IMR-90 (cell line): ENCODE results near the gene PYCARD. TPM values are rescaled to one million over a fixed set of nuclear protein-coding genes. Genes with fewer than 3 reads are reported as not detected.

Experiments
- ATAC-seq: fragments of 200-7000 bp; cut with Tn5 transposase; 2 replicates; pipeline ENCODE4 v1.9.1; 2020; ENCODE audit warnings: low read depth, mild to moderate bottlenecking, moderate library complexity
- BruUV-seq: library from RNA; stranded (reverse); fragments of 400-500 nt; replicated peaks from 2 replicates; lab custom pipeline; 2021; lab: Mats Ljungman, UMichigan
- CTCF ChIA-PET: fragments of 300-600 bp; formaldehyde crosslinking; extraction: SDS; loops from one replicate; lab custom pipeline; 2021; ENCODE audit warnings: antibody characterized with exemption; lab: Yijun Ruan, JAX
- POLR2A ChIA-PET: fragments of 300-600 bp; sonication (Branson Sonifier 250); formaldehyde crosslinking; loops from one replicate; lab custom pipeline; 2022; ENCODE audit warnings: antibody characterized with exemption; ENCODE audit not compliant: unreplicated experiment; lab: Charles Lee
- DNase-seq: peaks from one replicate; pipeline ENCODE4 v3.0.0; 2013
- H2AFZ ChIP-seq: replicated peaks from 2 replicates; pipeline ENCODE3; 2013; ENCODE audit warnings: low read length, mild to moderate bottlenecking; ENCODE audit not compliant: poor library complexity
- H2AK5ac ChIP-seq: 2 replicates; pipeline ENCODE4 v1.6.1; 2013; ENCODE audit warnings: low read depth, low read length, inconsistent platforms
- H2AK9ac ChIP-seq: replicated peaks from 2 replicates; pipeline ENCODE3; 2013; ENCODE audit warnings: mild to moderate bottlenecking, low read depth, low read length, moderate library complexity; ENCODE audit not compliant: poor library complexity
- H2BK120ac ChIP-seq: 2 replicates; pipeline ENCODE4 v1.6.1; 2013; ENCODE audit warnings: low read depth, low read length, inconsistent platforms
- H2BK15ac ChIP-seq: 3 replicates; pipeline ENCODE4 v1.6.1; 2013; ENCODE audit warnings: low read depth, low read length, inconsistent platforms
- H2BK20ac ChIP-seq: 2 replicates; pipeline ENCODE4 v1.6.1; 2013; ENCODE audit warnings: low read depth, mild to moderate bottlenecking, inconsistent platforms, low read length, moderate library complexity
- H2BK5ac ChIP-seq: 2 replicates; pipeline ENCODE4 v1.6.1; 2013; ENCODE audit warnings: mild to moderate bottlenecking, low read depth, low read length, inconsistent platforms; ENCODE audit not compliant: poor library complexity, severe bottlenecking
- H3K14ac ChIP-seq: replicated peaks from 2 replicates; pipeline ENCODE4 v1.6.1; 2013; ENCODE audit warnings: low read depth, low read length, inconsistent platforms
- H3K18ac ChIP-seq: 2 replicates; pipeline ENCODE4 v1.6.1; 2013; ENCODE audit warnings: low read depth, low read length, control low read depth
- H3K23ac ChIP-seq: 2 replicates; pipeline ENCODE4 v1.6.1; 2013; ENCODE audit warnings: low read depth, low read length, inconsistent platforms
- H3K27ac ChIP-seq: 2 replicates; pipeline ENCODE4 v1.5.1; 2013; ENCODE audit warnings: mild to moderate bottlenecking, control low read depth, low read length; ENCODE audit not compliant: insufficient read depth
- H3K27me3 ChIP-seq: 2 replicates; pipeline ENCODE4 v1.6.1; 2013; ENCODE audit warnings: low read length; ENCODE audit not compliant: control insufficient read depth, insufficient read depth
- H3K36me3 ChIP-seq: 2 replicates; pipeline ENCODE4 v1.6.1; 2013; ENCODE audit warnings: low read length, mixed read lengths; ENCODE audit not compliant: control insufficient read depth, insufficient read depth
- H3K4ac ChIP-seq: 2 replicates; pipeline ENCODE4 v1.6.1; 2013; ENCODE audit warnings: low read depth, low read length, inconsistent platforms
- H3K4me1 ChIP-seq: 2 replicates; pipeline ENCODE4 v1.6.1; 2013; ENCODE audit warnings: low read length, mixed read lengths; ENCODE audit not compliant: control insufficient read depth, insufficient read depth
- H3K4me2 ChIP-seq: 2 replicates; pipeline ENCODE4 v1.6.1; 2013; ENCODE audit warnings: low read depth, mild to moderate bottlenecking, control low read depth, low read length, moderate library complexity
- H3K4me3 ChIP-seq: 2 replicates; pipeline ENCODE4 v1.5.1; 2013; ENCODE audit warnings: low read depth, mild to moderate bottlenecking, control low read depth, low read length, moderate library complexity; ENCODE audit not compliant: insufficient read depth
- H3K56ac ChIP-seq: 2 replicates; pipeline ENCODE4 v1.6.1; 2013; ENCODE audit warnings: low read length, inconsistent platforms; ENCODE audit not compliant: insufficient read depth; ENCODE audit errors: extremely low read depth
- H3K79me1 ChIP-seq, 2 experiments: 2 replicates each; pipeline ENCODE4 v1.6.1; 2013; ENCODE audit warnings: low read length in 2 of 2, inconsistent platforms in 1 of 2, low read depth in 1 of 2
- H3K9ac ChIP-seq: 2 replicates; pipeline ENCODE4 v1.6.1; 2013; ENCODE audit warnings: low read depth, low read length, control low read depth
- H3K9me1 ChIP-seq: 2 replicates; pipeline ENCODE4 v1.6.1; 2013; ENCODE audit warnings: low read length, inconsistent platforms; ENCODE audit not compliant: insufficient read depth
- H3K9me3 ChIP-seq: 2 replicates; pipeline ENCODE4 v1.6.1; 2013; ENCODE audit warnings: low read length; ENCODE audit not compliant: control insufficient read depth, insufficient read depth
- H4K20me1 ChIP-seq: 2 replicates; pipeline ENCODE4 v1.6.1; 2013; ENCODE audit warnings: low read length, inconsistent platforms; ENCODE audit not compliant: insufficient read depth
- H4K5ac ChIP-seq: 2 replicates; pipeline ENCODE4 v1.6.1; 2013; ENCODE audit warnings: mild to moderate bottlenecking, low read depth, low read length, control low read depth
- H4K8ac ChIP-seq, 2 experiments: 2 replicates each; pipeline ENCODE4 v1.6.1; 2013; ENCODE audit warnings: low read depth in 2 of 2, low read length in 2 of 2, control low read depth in 1 of 2, inconsistent platforms in 1 of 2
- H4K91ac ChIP-seq: 2 replicates; pipeline ENCODE4 v1.6.1; 2013; ENCODE audit warnings: low read depth, low read length, inconsistent platforms; ENCODE audit not compliant: insufficient read depth
- CEBPB ChIP-seq: IDR thresholded peaks from 2 replicates; pipeline ENCODE4 v1.6.1; 2012; ENCODE audit warnings: low read depth, low read length, improper control_type of control experiment
- CHD1 ChIP-seq: IDR thresholded peaks from 2 replicates; pipeline ENCODE4 v1.6.1; 2012; ENCODE audit warnings: low read depth, low read length, improper control_type of control experiment
- MAFK ChIP-seq: IDR thresholded peaks from 2 replicates; pipeline ENCODE4 v1.6.1; 2012; ENCODE audit warnings: low read depth, low read length, improper control_type of control experiment
- MXI1 ChIP-seq: IDR thresholded peaks from 2 replicates; pipeline ENCODE4 v1.6.1; 2012; ENCODE audit warnings: low read depth, mild to moderate bottlenecking, low read length, moderate library complexity, borderline replicate concordance
- POLR2A ChIP-seq: IDR thresholded peaks from 2 replicates; pipeline ENCODE4 v1.6.1; 2012; ENCODE audit warnings: mild to moderate bottlenecking, low read depth, low read length
- RAD21 ChIP-seq: IDR thresholded peaks from 2 replicates; pipeline ENCODE4 v1.6.1; 2012; ENCODE audit warnings: low read length, improper control_type of control experiment
- RFX5 ChIP-seq: IDR thresholded peaks from 2 replicates; pipeline ENCODE4 v1.8.0; 2012; ENCODE audit warnings: low read depth, mild to moderate bottlenecking, low read length, moderate library complexity
- SMC3 ChIP-seq: fragments of 150-350 bp; IDR thresholded peaks from 2 replicates; pipeline ENCODE4 v1.6.1; 2016; ENCODE audit warnings: low read depth, mild to moderate bottlenecking, antibody characterized with exemption, low read length, moderate library complexity
- WGBS, 2 experiments: methylation state at CpG; one replicate each; pipeline versions ENCODE4 v1.1.5 to v1.1.7; 2013; ENCODE audit warnings: missing lambda C conversion rate in 2 of 2; ENCODE audit not compliant: insufficient read length in 1 of 2; ENCODE audit errors: extremely low coverage in 2 of 2; 5-methylcytosine and 5-hydroxymethylcytosine counted together
- dilution Hi-C: fragments of 300-500 bp; cut with HindIII; formaldehyde crosslinking; loops from one replicate; pipeline ENCODE4 v1.14.3; 2018; ENCODE audit warnings: low sequenced_read_pairs; ENCODE audit not compliant: unreplicated experiment
- in situ Hi-C: fragments of 300-500 bp; cut with MboI; formaldehyde crosslinking; loops from 3 replicates; pipeline ENCODE4 v1.14.3; 2019; ENCODE audit warnings: low sequenced_read_pairs, inconsistent platforms, mixed read lengths
- intact Hi-C: fragments of 100-400 bp; cut with micrococcal nuclease; formaldehyde crosslinking; loops from 2 replicates; pipeline ENCODE4 v1.10.0; 2022
- polyA plus RNA-seq, 3 experiments: library from polyadenylated mRNA; depleted of rRNA; stranded (reverse); fragments of >200 nt; gene quantifications; 2 replicates each; pipeline ENCODE4 v1.2.3, GENCODE V29; 2012; ENCODE audit warnings: low replicate concordance in 1 of 3
- total RNA-seq: library from RNA; depleted of rRNA; stranded (reverse); fragments of >200 nt; gene quantifications from 2 replicates; pipeline ENCODE4 v1.2.3, GENCODE V29; 2012
- TF ChIP-seq, protein P1 (sequence below): conservative IDR thresholded peaks from 2 replicates; pipeline ENCODE4 v1.5.1; 2012; ENCODE audit warnings: mild to moderate bottlenecking, low read depth, low read length, improper control_type of control experiment
- TF ChIP-seq, protein P2 (sequence below): fragments of 150-350 bp; IDR thresholded peaks from 2 replicates; pipeline ENCODE4 v1.6.1; 2016; ENCODE audit warnings: low read depth, mild to moderate bottlenecking, low read length, moderate library complexity, borderline replicate concordance

PYCARD gene
- total and polyA plus RNA-seq, 2 of the 4 experiments (the other 2 are of a cell fraction) = 10.2 to 20.5 TPM

DNA sequence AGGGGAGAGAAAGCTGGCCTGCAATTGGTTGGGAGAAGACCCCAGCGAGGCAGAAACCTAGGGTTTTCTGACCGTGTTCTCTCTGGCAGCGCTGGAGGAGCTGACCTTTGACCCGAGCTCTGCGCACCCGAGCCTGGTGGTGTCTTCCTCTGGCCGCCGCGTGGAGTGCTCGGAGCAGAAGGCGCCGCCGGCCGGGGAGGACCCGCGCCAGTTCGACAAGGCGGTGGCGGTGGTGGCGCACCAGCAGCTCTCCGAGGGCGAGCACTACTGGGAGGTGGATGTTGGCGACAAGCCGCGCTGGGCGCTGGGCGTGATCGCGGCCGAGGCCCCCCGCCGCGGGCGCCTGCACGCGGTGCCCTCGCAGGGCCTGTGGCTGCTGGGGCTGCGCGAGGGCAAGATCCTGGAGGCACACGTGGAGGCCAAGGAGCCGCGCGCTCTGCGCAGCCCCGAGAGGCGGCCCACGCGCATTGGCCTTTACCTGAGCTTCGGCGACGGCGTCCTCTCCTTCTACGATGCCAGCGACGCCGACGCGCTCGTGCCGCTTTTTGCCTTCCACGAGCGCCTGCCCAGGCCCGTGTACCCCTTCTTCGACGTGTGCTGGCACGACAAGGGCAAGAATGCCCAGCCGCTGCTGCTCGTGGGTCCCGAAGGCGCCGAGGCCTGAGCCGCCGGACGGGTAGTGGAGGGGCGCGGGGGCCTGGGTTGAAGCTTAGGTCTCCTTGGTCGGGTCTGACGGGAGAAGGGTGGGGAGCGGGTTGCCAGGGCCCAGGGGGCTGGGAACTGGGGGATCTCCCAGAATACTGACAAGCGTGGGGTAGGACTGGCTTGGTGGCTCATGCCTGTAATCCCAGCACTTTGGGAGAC, 21.8 kb upstream of the PYCARD start:
- Histone ChIP-seq H3K18ac (no peak overlapping the region), H2AK9ac (no peak overlapping the region), H3K4me2 (no peak overlapping the region), H3K36me3 (no peaks in the 10 kb centered on the region), H3K79me1 (no peaks in the 10 kb centered on the region), H3K14ac (no peak overlapping the region), H3K56ac (no peak overlapping the region), H3K27me3 (peaks cover 17% of the 10 kb centered on the region), H3K9ac (no peak overlapping the region), H3K23ac (no peak overlapping the region), H2BK5ac (no peak overlapping the region), H3K4me1 (no peaks in the 10 kb centered on the region), H4K20me1 (no peaks in the 10 kb centered on the region), H2BK15ac (no peak overlapping the region), H2BK20ac (no peak overlapping the region), H3K27ac (no peak overlapping the region), H3K4me3 (no peak overlapping the region), H3K9me3 (no peaks in the 10 kb centered on the region), H2BK120ac (no peak overlapping the region), H4K5ac (no peak overlapping the region), H4K91ac (no peak overlapping the region), H2AK5ac (no peak overlapping the region), H4K8ac (no peak overlapping the region), H3K4ac (no peak overlapping the region), H3K9me1 (no peaks in the 10 kb centered on the region), H2AFZ (no peak overlapping the region)
- ATAC-seq (no peak), DNase-seq (no peak)
- intact Hi-C loops (no loop called here), in situ Hi-C loops (no loop called here), dilution Hi-C loops (no loop called here)
- BruUV-seq = no TSS peak
- ChIA-PET POLR2A (no interaction called here), CTCF (no interaction called here)
- TF ChIP-seq RFX5 (no peak), POLR2A (no peak), RAD21 (no peak), CEBPB (no peak), CHD1 (no peak), SMC3 (no peak), MAFK (no peak), MXI1 (no peak)
- TF ChIP-seq, protein P1, sequence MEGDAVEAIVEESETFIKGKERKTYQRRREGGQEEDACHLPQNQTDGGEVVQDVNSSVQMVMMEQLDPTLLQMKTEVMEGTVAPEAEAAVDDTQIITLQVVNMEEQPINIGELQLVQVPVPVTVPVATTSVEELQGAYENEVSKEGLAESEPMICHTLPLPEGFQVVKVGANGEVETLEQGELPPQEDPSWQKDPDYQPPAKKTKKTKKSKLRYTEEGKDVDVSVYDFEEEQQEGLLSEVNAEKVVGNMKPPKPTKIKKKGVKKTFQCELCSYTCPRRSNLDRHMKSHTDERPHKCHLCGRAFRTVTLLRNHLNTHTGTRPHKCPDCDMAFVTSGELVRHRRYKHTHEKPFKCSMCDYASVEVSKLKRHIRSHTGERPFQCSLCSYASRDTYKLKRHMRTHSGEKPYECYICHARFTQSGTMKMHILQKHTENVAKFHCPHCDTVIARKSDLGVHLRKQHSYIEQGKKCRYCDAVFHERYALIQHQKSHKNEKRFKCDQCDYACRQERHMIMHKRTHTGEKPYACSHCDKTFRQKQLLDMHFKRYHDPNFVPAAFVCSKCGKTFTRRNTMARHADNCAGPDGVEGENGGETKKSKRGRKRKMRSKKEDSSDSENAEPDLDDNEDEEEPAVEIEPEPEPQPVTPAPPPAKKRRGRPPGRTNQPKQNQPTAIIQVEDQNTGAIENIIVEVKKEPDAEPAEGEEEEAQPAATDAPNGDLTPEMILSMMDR = no peak
- TF ChIP-seq, protein P2, sequence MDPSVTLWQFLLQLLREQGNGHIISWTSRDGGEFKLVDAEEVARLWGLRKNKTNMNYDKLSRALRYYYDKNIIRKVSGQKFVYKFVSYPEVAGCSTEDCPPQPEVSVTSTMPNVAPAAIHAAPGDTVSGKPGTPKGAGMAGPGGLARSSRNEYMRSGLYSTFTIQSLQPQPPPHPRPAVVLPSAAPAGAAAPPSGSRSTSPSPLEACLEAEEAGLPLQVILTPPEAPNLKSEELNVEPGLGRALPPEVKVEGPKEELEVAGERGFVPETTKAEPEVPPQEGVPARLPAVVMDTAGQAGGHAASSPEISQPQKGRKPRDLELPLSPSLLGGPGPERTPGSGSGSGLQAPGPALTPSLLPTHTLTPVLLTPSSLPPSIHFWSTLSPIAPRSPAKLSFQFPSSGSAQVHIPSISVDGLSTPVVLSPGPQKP = no peak
- 63% methylated on average over 28 of the region's 80 CpGs; no CpG with 5 or more reads in 1 of the 2 experiments for WGBS, 2 experiments
